Left lobe of liver (tissue), 2 donors: ENCODE data around the gene TOM1L2. TPM values are rescaled to one million over a fixed set of nuclear protein-coding genes. Genes with fewer than 3 reads are reported as not detected.
A peak's percentile ranks its signal among the peaks of the same experiment; 100 is the strongest.

Experiments used
- ATAC-seq: fragments of 200-7000 bp; cut with Tn5 transposase; one replicate; pipeline ENCODE4 v1.9.1; 2020; ENCODE audit warnings: mild to moderate bottlenecking, moderate library complexity
- DNase-seq: peaks from one replicate; pipeline ENCODE4 v3.0.0-alpha.2; 2020; ENCODE audit warnings: low spot score
- total RNA-seq: library from RNA; stranded (reverse); gene quantifications from one replicate; pipeline ENCODE4 v1.2.1, GENCODE V29; 2021
- donor health status: DM: no; HTN: no; CAD: no; lungs with moderate emphysema.
- donor health status: DM: no; HTN: yes; CAD: no.

Gene TOM1L2
- total RNA-seq, 1 donor from 2014 or later: 17.6 TPM

GRCh38 chr17:17823433-17824118, 148.6 kb downstream of the TOM1L2 start:
- ATAC-seq: peak; percentile 68
- peak; percentile 96 for DNase-seq

GRCh38 chr17:17822616-17823015, 149.6 kb downstream of the TOM1L2 start:
- no peak for DNase-seq
- no peak for ATAC-seq

GRCh38 chr17:17822189-17822588, 150.0 kb downstream of the TOM1L2 start:
- ATAC-seq (peak; percentile 25), DNase-seq (peak; percentile 88)

GRCh38 chr17:17820463-17821158, 151.6 kb downstream of the TOM1L2 start:
- DNase-seq (no peak), ATAC-seq (peak; percentile 1)

- no peak for DNase-seq
Observed at GRCh38 chr17:17820046-17820445, 152.2 kb downstream of the TOM1L2 start.

GRCh38 chr17:17819561-17819995, 152.6 kb downstream of the TOM1L2 start:
- peak; percentile 87 for DNase-seq
- ATAC-seq: peak; percentile 25

More at GRCh38 chr17:17820046-17820445, 152.2 kb downstream of the TOM1L2 start:
- ATAC-seq: no peak

GRCh38 chr17:17819111-17819510, 153.1 kb downstream of the TOM1L2 start:
- no peak for DNase-seq

GRCh38 chr17:17818088-17818526, 154.1 kb downstream of the TOM1L2 start:
- DNase-seq (no peak), ATAC-seq (peak; percentile 20)

More at GRCh38 chr17:17819111-17819510, 153.1 kb downstream of the TOM1L2 start:
- ATAC-seq: no peak

GRCh38 chr17:17817552-17817947, 154.7 kb downstream of the TOM1L2 start:
- DNase-seq: no peak
- no peak for ATAC-seq

GRCh38 chr17:17816831-17817551, 155.2 kb downstream of the TOM1L2 start:
- DNase-seq (no peak), ATAC-seq (no peak)

- ATAC-seq (no peak), DNase-seq (no peak)
Observed at GRCh38 chr17:17816240-17816814, 155.9 kb downstream of the TOM1L2 start.

- ATAC-seq: no peak
- no peak for DNase-seq
Observed at GRCh38 chr17:17815436-17816200, 156.6 kb downstream of the TOM1L2 start.

GRCh38 chr17:17815062-17815406, 157.2 kb downstream of the TOM1L2 start:
- ATAC-seq (no peak), DNase-seq (no peak)

GRCh38 chr17:17814162-17815061, 157.8 kb downstream of the TOM1L2 start:
- DNase-seq (no peak), ATAC-seq (no peak)

- DNase-seq: no peak
- no peak for ATAC-seq
Observed at GRCh38 chr17:17813725-17814095, 158.5 kb downstream of the TOM1L2 start.

GRCh38 chr17:17813055-17813724, 159.0 kb downstream of the TOM1L2 start:
- DNase-seq (no peak), ATAC-seq (no peak)

GRCh38 chr17:17812211-17813054, 159.8 kb downstream of the TOM1L2 start:
- ATAC-seq: peak; percentile 50
- DNase-seq: peak; percentile 81
